PFSK-1 (cell line): ENCODE results near the gene ASIC3.

Experiments
- FOXP2 ChIP-seq: optimal IDR thresholded peaks from 2 replicates; pipeline ENCODE3; 2011; ENCODE audit warnings: borderline replicate concordance, control low read depth, inconsistent platforms; ENCODE audit not compliant: insufficient read depth; ENCODE audit errors: extremely low read length, extremely low read depth
- POLR2AphosphoS5 ChIP-seq: IDR thresholded peaks from 2 replicates; pipeline ENCODE4 v1.6.1; 2012; ENCODE audit warnings: low read depth, mild to moderate bottlenecking, control low read depth, low read length, moderate library complexity
- SIN3A ChIP-seq: IDR thresholded peaks from 2 replicates; pipeline ENCODE4 v1.6.1; 2012; ENCODE audit warnings: mild to moderate bottlenecking, low read length, moderate library complexity, borderline replicate concordance; ENCODE audit not compliant: insufficient read depth
- TAF1 ChIP-seq: IDR thresholded peaks from 2 replicates; pipeline ENCODE4 v1.6.1; 2012; ENCODE audit warnings: low read length, control low read depth, borderline replicate concordance; ENCODE audit not compliant: insufficient read depth
- TF ChIP-seq, protein P1 (sequence below), 2 experiments: IDR thresholded peaks; 2 replicates each; pipeline versions ENCODE4 v1.6.1 to v1.8.0; 2011 to 2012; ENCODE audit warnings: low read depth in 2 of 2, low read length in 2 of 2, control low read depth in 1 of 2, inconsistent platforms in 1 of 2, mild to moderate bottlenecking in 1 of 2, moderate library complexity in 1 of 2; ENCODE audit not compliant: insufficient read depth in 1 of 2

The ASIC3 gene

GRCh38 chr7:151057506-151057988 lies 9.2 kb downstream of the ASIC3 start, which contains the start of gene CDK5:
Gene CDK5, minus strand, starts transcription at chr7:151057897. Its CDS starts 49 bp downstream, at chr7:151057848.
- TF ChIP-seq TAF1 = no peak
- TF ChIP-seq, protein P1, sequence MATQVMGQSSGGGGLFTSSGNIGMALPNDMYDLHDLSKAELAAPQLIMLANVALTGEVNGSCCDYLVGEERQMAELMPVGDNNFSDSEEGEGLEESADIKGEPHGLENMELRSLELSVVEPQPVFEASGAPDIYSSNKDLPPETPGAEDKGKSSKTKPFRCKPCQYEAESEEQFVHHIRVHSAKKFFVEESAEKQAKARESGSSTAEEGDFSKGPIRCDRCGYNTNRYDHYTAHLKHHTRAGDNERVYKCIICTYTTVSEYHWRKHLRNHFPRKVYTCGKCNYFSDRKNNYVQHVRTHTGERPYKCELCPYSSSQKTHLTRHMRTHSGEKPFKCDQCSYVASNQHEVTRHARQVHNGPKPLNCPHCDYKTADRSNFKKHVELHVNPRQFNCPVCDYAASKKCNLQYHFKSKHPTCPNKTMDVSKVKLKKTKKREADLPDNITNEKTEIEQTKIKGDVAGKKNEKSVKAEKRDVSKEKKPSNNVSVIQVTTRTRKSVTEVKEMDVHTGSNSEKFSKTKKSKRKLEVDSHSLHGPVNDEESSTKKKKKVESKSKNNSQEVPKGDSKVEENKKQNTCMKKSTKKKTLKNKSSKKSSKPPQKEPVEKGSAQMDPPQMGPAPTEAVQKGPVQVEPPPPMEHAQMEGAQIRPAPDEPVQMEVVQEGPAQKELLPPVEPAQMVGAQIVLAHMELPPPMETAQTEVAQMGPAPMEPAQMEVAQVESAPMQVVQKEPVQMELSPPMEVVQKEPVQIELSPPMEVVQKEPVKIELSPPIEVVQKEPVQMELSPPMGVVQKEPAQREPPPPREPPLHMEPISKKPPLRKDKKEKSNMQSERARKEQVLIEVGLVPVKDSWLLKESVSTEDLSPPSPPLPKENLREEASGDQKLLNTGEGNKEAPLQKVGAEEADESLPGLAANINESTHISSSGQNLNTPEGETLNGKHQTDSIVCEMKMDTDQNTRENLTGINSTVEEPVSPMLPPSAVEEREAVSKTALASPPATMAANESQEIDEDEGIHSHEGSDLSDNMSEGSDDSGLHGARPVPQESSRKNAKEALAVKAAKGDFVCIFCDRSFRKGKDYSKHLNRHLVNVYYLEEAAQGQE (IDR thresholded peaks at IDR 0.05; ENCODE audit: insufficient read depth in 1 of 2, low read depth in 2 of 2, low read length in 2 of 2) = no peak
- no peak for TF ChIP-seq POLR2AphosphoS5
- TF ChIP-seq SIN3A = no peak
- no peak for TF ChIP-seq FOXP2

- TF ChIP-seq POLR2AphosphoS5 (peak; percentile 61; the same call in 1 of the 2 replicates), FOXP2 (no peak)
Measured at GRCh38 chr7:151057989-151058780, 9.9 kb downstream of the ASIC3 start.

DNA sequence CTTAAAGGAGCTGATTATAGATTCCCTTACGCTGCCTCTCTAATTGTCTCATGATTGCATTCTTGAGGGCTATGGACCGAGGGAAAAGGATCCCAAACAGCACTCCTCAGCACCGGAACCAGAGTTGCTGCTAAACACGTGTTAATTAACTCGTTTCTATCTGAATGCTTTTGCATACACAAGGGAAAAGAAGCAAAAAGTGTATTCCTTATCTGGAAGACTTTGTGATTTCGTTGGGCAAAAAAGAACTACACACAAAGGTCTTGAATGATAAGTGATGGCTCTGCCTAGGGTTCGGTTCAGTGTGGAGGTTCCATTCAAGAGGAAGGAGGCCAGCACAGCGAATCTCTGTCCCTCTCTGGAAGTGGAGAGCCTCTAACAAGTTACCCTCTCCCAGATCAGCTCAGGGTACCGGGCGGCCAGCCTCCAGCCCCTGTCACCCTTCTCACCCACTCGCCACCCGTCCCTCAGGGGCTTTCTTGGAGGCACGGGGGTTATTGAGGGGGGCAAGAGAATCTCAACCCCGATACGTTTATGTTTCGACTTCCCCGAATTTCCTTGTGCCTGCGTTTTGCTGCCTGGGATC lies 10.5 kb downstream of the ASIC3 start:
- no peak for TF ChIP-seq FOXP2
- TF ChIP-seq SIN3A = no peak
- TF ChIP-seq TAF1 = no peak
- TF ChIP-seq, protein P1 (IDR thresholded peaks at IDR 0.05; ENCODE audit: insufficient read depth in 1 of 2, low read depth in 2 of 2, low read length in 2 of 2) = no peak
- TF ChIP-seq POLR2AphosphoS5 = no peak; the same call in 1 of the 2 replicates

GRCh38 chr7:151059367-151060112 lies 11.2 kb downstream of the ASIC3 start, which contains the start of gene SLC4A2:
Gene SLC4A2, plus strand, starts transcription at chr7:151059589. Its CDS starts 2,399 bp downstream, at chr7:151061988.
- peak; percentile 46; the same call in 1 of the 2 replicates for TF ChIP-seq TAF1
- TF ChIP-seq POLR2AphosphoS5 = no peak; the same call in none of the 2 replicates
- no peak for TF ChIP-seq FOXP2
- TF ChIP-seq, protein P1 (IDR thresholded peaks at IDR 0.05; ENCODE audit: insufficient read depth in 1 of 2, low read depth in 2 of 2, low read length in 2 of 2) = 0 out of 4 replicates have a peak, but pooled peaks of 1 of the 2 experiments have one; percentile 12
- TF ChIP-seq SIN3A = no peak

GRCh38 chr7:151060113-151060415 lies 11.7 kb downstream of the ASIC3 start:
- no peak for TF ChIP-seq FOXP2
- TF ChIP-seq, protein P1 (IDR thresholded peaks at IDR 0.05; ENCODE audit: insufficient read depth in 1 of 2, low read depth in 2 of 2, low read length in 2 of 2) = no peak
- TF ChIP-seq SIN3A = no peak
- TF ChIP-seq POLR2AphosphoS5 = no peak; the same call in 1 of the 2 replicates
- TF ChIP-seq TAF1 = no peak
